HepG2 (cell line): Measurements from ENCODE around the gene PSEN1. TPM values are rescaled to one million over a fixed set of nuclear protein-coding genes. Genes with fewer than 3 reads are reported as not detected.

Source experiments
- ATAC-seq: fragments of 200-7000 bp; cut with Tn5 transposase; 3 replicates; pipeline ENCODE4 v1.9.1; 2020; ENCODE audit warnings: mild to moderate bottlenecking, moderate library complexity
- BruUV-seq: library from RNA; stranded (reverse); fragments of 400-500 nt; replicated peaks from 2 replicates; lab custom pipeline; 2021; lab: Mats Ljungman, UMichigan
- CTCF ChIA-PET: fragments of 300-600 bp; formaldehyde crosslinking; extraction: SDS; loops from one replicate; lab custom pipeline; 2021; ENCODE audit warnings: low total read pairs, inconsistent platforms, low intra/inter-chr PET ratio; lab: Yijun Ruan, JAX
- POLR2A ChIA-PET: fragments of 350-600 bp; sonication (Branson Sonifier 250); formaldehyde crosslinking; loops from one replicate; lab custom pipeline; 2020; ENCODE audit warnings: antibody characterized with exemption, inconsistent platforms; lab: Yijun Ruan, JAX
- DNase-seq: peaks from one replicate; pipeline ENCODE4 v3.0.0-alpha.2; 2015; ENCODE audit warnings: low spot score
- FAIRE-seq: peaks from 3 replicates; lab custom pipeline; 2011; peaks lifted over from hg19 to GRCh38; lab: Jason Lieb, UNC
- H2AFZ ChIP-seq: one replicate; pipeline ENCODE4 v1.6.1; 2011; ENCODE audit warnings: low read length, inconsistent platforms
- H3K27ac ChIP-seq: fragments of 300-600 bp; 3 replicates; pipeline ENCODE4 v1.8.0; 2011; ENCODE audit warnings: mixed run types, mild to moderate bottlenecking, mixed read lengths, low read length, inconsistent platforms; ENCODE audit not compliant: insufficient read depth; ENCODE audit errors: extremely low read length
- H3K27me3 ChIP-seq, 2 experiments: fragments of 200-600 bp in 1 of 2; 2 replicates in 1 of 2; 3 replicates in 1 of 2; pipeline versions ENCODE4 v1.6.0 to v1.8.0; 2011; ENCODE audit warnings: low read length in 2 of 2, mild to moderate bottlenecking in 2 of 2, moderate library complexity in 2 of 2, inconsistent platforms in 1 of 2; ENCODE audit not compliant: insufficient read depth in 2 of 2, control insufficient read depth in 1 of 2
- H3K36me3 ChIP-seq, 2 experiments: fragments of 200-600 bp in 1 of 2; replicated peaks in 1 of 2; 2 replicates in 1 of 2; 3 replicates in 1 of 2; pipeline versions ENCODE4 v1.5.1 to v1.8.0; 2011; ENCODE audit warnings: low read length in 2 of 2, inconsistent platforms in 1 of 2; ENCODE audit not compliant: insufficient read depth in 2 of 2, control insufficient read depth in 1 of 2
- H3K4me1 ChIP-seq: 2 replicates; pipeline ENCODE4 v1.5.1; 2012; ENCODE audit warnings: low read length, inconsistent platforms; ENCODE audit not compliant: insufficient read depth
- H3K4me2 ChIP-seq: 2 replicates; pipeline ENCODE4 v1.6.0; 2011; ENCODE audit warnings: low read depth, low read length, inconsistent platforms
- H3K4me3 ChIP-seq, 3 experiments: fragments of 200-600 bp in 1 of 3; sonication (generic), shearing (Covaris generic) in 1 of 3; replicated peaks in 1 of 3; 2 replicates each; pipeline ENCODE4 v1.5.1; 2011 to 2016; ENCODE audit warnings: low read length in 3 of 3, inconsistent platforms in 2 of 3, low read depth in 2 of 3, mild to moderate bottlenecking in 2 of 3, control low read depth in 1 of 3, mixed read lengths in 1 of 3; ENCODE audit not compliant: insufficient read depth in 1 of 3
- H3K79me2 ChIP-seq: one replicate; pipeline ENCODE4 v1.6.1; 2011; ENCODE audit warnings: low read length, inconsistent platforms; ENCODE audit not compliant: insufficient read depth
- H3K9ac ChIP-seq: 2 replicates; pipeline ENCODE4 v1.6.0; 2011; ENCODE audit warnings: mild to moderate bottlenecking, low read depth, low read length, inconsistent platforms; ENCODE audit not compliant: insufficient read depth
- H3K9me3 ChIP-seq: 2 replicates; pipeline ENCODE4 v1.5.1; 2012; ENCODE audit warnings: mild to moderate bottlenecking, low read length
- H4K20me1 ChIP-seq: 2 replicates; pipeline ENCODE4 v1.6.0; 2011; ENCODE audit warnings: inconsistent platforms, mild to moderate bottlenecking, low read length, moderate library complexity; ENCODE audit not compliant: insufficient read depth
- DNMT1 ChIP-seq: sonication (generic); formaldehyde crosslinking; IDR thresholded peaks from 2 replicates; pipeline ENCODE4 v1.5.1; 2020; ENCODE audit warnings: mild to moderate bottlenecking, missing genetic modification reagents
- DPF2 ChIP-seq: sonication (generic); formaldehyde crosslinking; IDR thresholded peaks from 2 replicates; pipeline ENCODE4 v1.4.0; 2020; ENCODE audit warnings: mild to moderate bottlenecking, low read depth, missing genetic modification reagents, borderline replicate concordance
- EP300 ChIP-seq, 3 experiments: sonication (generic) in 1 of 3; formaldehyde crosslinking in 1 of 3; IDR thresholded peaks; 2 replicates each; pipeline versions ENCODE4 v1.5.1 to v1.6.1; 2011 to 2020; ENCODE audit warnings: low read depth in 2 of 3, low read length in 2 of 3, borderline replicate concordance in 1 of 3, improper control_type of control experiment in 1 of 3, mild to moderate bottlenecking in 1 of 3, missing genetic modification reagents in 1 of 3, moderate library complexity in 1 of 3
- MED13 ChIP-seq: sonication (generic); formaldehyde crosslinking; IDR thresholded peaks from 2 replicates; pipeline ENCODE4 v1.5.0; 2020; ENCODE audit warnings: missing genetic modification reagents
- MTA1 ChIP-seq: sonication (generic); formaldehyde crosslinking; IDR thresholded peaks from 2 replicates; pipeline ENCODE4 v1.4.0; 2020; ENCODE audit warnings: missing genetic modification reagents, mild to moderate bottlenecking, borderline replicate concordance
- NR2F1 ChIP-seq, 2 experiments: fragments of 450-650 bp in 1 of 2; formaldehyde crosslinking in 1 of 2; IDR thresholded peaks; 2 replicates each; pipeline versions ENCODE4 v1.5.0 to v1.6.1; 2016 to 2020; ENCODE audit warnings: mild to moderate bottlenecking in 1 of 2, missing compliant biosample characterization in 1 of 2, missing genetic modification reagents in 1 of 2, moderate library complexity in 1 of 2
- SAP130 ChIP-seq: IDR thresholded peaks from 2 replicates; pipeline ENCODE4 v1.6.1; 2016; ENCODE audit warnings: low read depth
- SETDB1 ChIP-seq: sonication (generic); formaldehyde crosslinking; IDR thresholded peaks from 2 replicates; pipeline ENCODE4 v1.5.1; 2020; ENCODE audit warnings: missing genetic modification reagents, mild to moderate bottlenecking, borderline replicate concordance
- STAG1 ChIP-seq: sonication (generic); formaldehyde crosslinking; IDR thresholded peaks from 2 replicates; pipeline ENCODE4 v1.4.0; 2020; ENCODE audit warnings: missing genetic modification reagents
- STAT6 ChIP-seq: sonication (generic); formaldehyde crosslinking; IDR thresholded peaks from 2 replicates; pipeline ENCODE4 v1.4.0; 2020; ENCODE audit warnings: missing genetic modification reagents, mild to moderate bottlenecking, borderline replicate concordance
- ZBTB20 ChIP-seq: sonication (generic); formaldehyde crosslinking; IDR thresholded peaks from 2 replicates; pipeline ENCODE4 v1.8.1; 2023; ENCODE audit warnings: missing genetic modification reagents, low read depth, mild to moderate bottlenecking, borderline replicate concordance
- ZC3H4 ChIP-seq: sonication (generic); formaldehyde crosslinking; IDR thresholded peaks from 2 replicates; pipeline ENCODE4 v1.4.0; 2020; ENCODE audit warnings: missing genetic modification reagents, borderline replicate concordance
- ZNF543 ChIP-seq: sonication (generic); formaldehyde crosslinking; IDR thresholded peaks from 2 replicates; pipeline ENCODE4 v1.4.0; 2020; ENCODE audit warnings: mild to moderate bottlenecking, missing genetic modification reagents
- ZNF775 ChIP-seq: sonication (generic); formaldehyde crosslinking; IDR thresholded peaks from 2 replicates; pipeline ENCODE4 v1.4.0; 2020; ENCODE audit warnings: missing genetic modification reagents, mild to moderate bottlenecking, moderate library complexity, borderline replicate concordance
- WGBS: methylation state at CpG from one replicate; pipeline ENCODE4 v1.1.6; 2017; ENCODE audit warnings: low lambda C conversion rate; 5-methylcytosine and 5-hydroxymethylcytosine counted together
- in situ Hi-C: cut with HindIII; loops from 2 replicates; pipeline ENCODE4 v1.10.0; 2017; ENCODE audit warnings: low pct_unique_long_range_greater_than_20kb; ENCODE audit not compliant: extremely low pct_ligation_motif_present
- intact Hi-C: fragments of 100-400 bp; cut with micrococcal nuclease; formaldehyde crosslinking; loops from one replicate; pipeline ENCODE4 v1.10.0; 2022; ENCODE audit not compliant: unreplicated experiment
- polyA plus RNA-seq, 8 experiments: library from polyadenylated mRNA; depleted of rRNA in 3 of 8; stranded (reverse) in 7 of 8; unstranded in 1 of 8; fragments of >200 nt; fragmentation: Illumina TruSeq in 4 of 8; extraction: Trizol in 4 of 8; gene quantifications; 2 replicates each; pipeline versions ENCODE4 v1.2.1 to v1.2.3, GENCODE V29; 2011 to 2016; ENCODE audit warnings: low read depth in 4 of 8, missing spikeins in 1 of 8, mixed read lengths in 1 of 8; ENCODE audit not compliant: insufficient read depth in 1 of 8
- total RNA-seq, 5 experiments: library from RNA; depleted of rRNA; stranded (reverse); fragments of >200 nt; fragmentation: Illumina TruSeq; extraction: Trizol; gene quantifications; 2 replicates each; pipeline ENCODE4 v1.2.3, GENCODE V29; 2016; ENCODE audit warnings: low read depth in 1 of 5

Gene PSEN1
- total and polyA plus RNA-seq, 2 of the 13 experiments (the other 11 are each of a cell fraction or from before 2014, with no cell fraction given): 12.5 to 26.6 TPM

DNA sequence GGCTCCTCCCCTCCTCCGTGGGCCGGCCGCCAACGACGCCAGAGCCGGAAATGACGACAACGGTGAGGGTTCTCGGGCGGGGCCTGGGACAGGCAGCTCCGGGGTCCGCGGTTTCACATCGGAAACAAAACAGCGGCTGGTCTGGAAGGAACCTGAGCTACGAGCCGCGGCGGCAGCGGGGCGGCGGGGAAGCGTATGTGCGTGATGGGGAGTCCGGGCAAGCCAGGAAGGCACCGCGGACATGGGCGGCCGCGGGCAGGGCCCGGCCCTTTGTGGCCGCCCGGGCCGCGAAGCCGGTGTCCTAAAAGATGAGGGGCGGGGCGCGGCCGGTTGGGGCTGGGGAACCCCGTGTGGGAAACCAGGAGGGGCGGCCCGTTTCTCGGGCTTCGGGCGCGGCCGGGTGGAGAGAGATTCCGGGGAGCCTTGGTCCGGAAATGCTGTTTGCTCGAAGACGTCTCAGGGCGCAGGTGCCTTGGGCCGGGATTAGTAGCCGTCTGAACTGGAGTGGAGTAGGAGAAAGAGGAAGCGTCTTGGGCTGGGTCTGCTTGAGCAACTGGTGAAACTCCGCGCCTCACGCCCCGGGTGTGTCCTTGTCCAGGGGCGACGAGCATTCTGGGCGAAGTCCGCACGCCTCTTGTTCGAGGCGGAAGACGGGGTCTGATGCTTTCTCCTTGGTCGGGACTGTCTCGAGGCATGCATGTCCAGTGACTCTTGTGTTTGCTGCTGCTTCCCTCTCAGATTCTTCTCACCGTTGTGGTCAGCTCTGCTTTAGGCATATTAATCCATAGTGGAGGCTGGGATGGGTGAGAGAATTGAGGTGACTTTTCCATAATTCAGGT, at the start of gene PSEN1 (continued):
- TF ChIP-seq NR2F1 (CRISPR knock-in tag; IDR thresholded peaks at IDR 0.05) (no peak), DPF2 (no peak), ZBTB20 (CRISPR knock-in tag) (peak; percentile 48; the same call in 1 of the 2 replicates), MTA1 (0 out of 2 replicates have a peak, but pooled peaks have one; percentile 30), MED13 (CRISPR knock-in tag) (no peak), STAG1 (CRISPR knock-in tag) (no peak), ZC3H4 (no peak), ZNF775 (CRISPR knock-in tag) (no peak), SETDB1 (CRISPR knock-in tag) (no peak), ZNF543 (CRISPR knock-in tag) (no peak)

DNA sequence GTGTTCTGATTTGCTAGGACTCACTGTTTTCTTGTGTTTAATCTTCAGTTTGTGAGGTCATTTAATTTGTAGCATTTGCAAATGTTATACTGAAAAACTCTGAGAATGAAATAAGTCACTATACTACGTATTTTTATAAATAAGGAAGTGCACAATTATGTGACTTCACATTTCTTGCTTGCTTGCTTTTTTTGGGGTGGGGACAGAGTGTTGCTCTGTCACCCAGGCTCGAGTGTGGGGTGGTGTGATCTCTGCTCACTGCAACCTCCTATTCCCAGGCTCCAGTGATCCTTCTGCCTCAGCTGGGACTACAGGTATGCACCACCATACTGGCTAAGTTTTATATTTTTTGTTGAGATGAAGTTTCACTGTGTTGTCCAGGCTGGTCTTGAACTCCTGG, 45.3 kb upstream of the PSEN1 start:
- no peak overlapping the region for H3K4me3 ChIP-seq
- 99% methylated on average over 2 of the region's 2 CpGs for WGBS
- POLR2A ChIA-PET: interaction anchor here (1.0 kb wide), 1 partner anchor 33 kb away, joined by 4 read pairs; the partner anchor contains the start of gene RBM25
- peaks cover 21 to 65% of the 10 kb centered on the region in 2 experiments for H3K36me3 ChIP-seq
- no peak overlapping the region for H3K27ac ChIP-seq
- ATAC-seq: no peak
- H3K9ac ChIP-seq: no peak overlapping the region
- no peaks in the 10 kb centered on the region for H3K9me3 ChIP-seq
- intact Hi-C loops (no loop called here), in situ Hi-C loops (no loop called here)
- no peak for DNase-seq
- no peaks in the 10 kb centered on the region for H3K4me1 ChIP-seq
- TF ChIP-seq STAT6 (CRISPR knock-in tag) (no peak), DNMT1 (no peak), EP300 (IDR thresholded peaks at IDR 0.05; ENCODE audit: low read depth in 2 of 2, low read length in 2 of 2) (no peak), EP300 (CRISPR knock-in tag; IDR thresholded peaks at IDR 0.05; ENCODE audit: borderline replicate concordance) (no peak), SAP130 (no peak)
- FAIRE-seq: no peak
- 0 out of 2 replicates have a peak, but pooled peaks cover 4% of the 10 kb centered on the region for H4K20me1 ChIP-seq
- CTCF ChIA-PET: no interaction called here
- H3K4me2 ChIP-seq: no peak overlapping the region
- H3K27me3 ChIP-seq: no peaks in the 10 kb centered on the region
- BruUV-seq: TSS peak; percentile 15
- H3K79me2 ChIP-seq: peaks cover 11% of the 10 kb centered on the region
- no peak overlapping the region for H2AFZ ChIP-seq
